HepG2 (cell line): ENCODE data around the gene SLC2A13.

Source experiments
- AHR ChIP-seq: IDR thresholded peaks from 2 replicates; pipeline ENCODE4 v1.6.1; 2018; ENCODE audit warnings: missing genetic modification reagents, missing compliant biosample characterization
- CEBPG ChIP-seq: IDR thresholded peaks from 2 replicates; pipeline ENCODE4 v1.6.1; 2016
- NBN ChIP-seq: fragments of 450-650 bp; conservative IDR thresholded peaks from 2 replicates; pipeline ENCODE4 v1.6.1; 2017
- SAFB2 ChIP-seq: sonication (generic); formaldehyde crosslinking; IDR thresholded peaks from 2 replicates; pipeline ENCODE4 v1.5.1; 2020; ENCODE audit warnings: missing genetic modification reagents, low read depth, mild to moderate bottlenecking, borderline replicate concordance
- TCF7L2 ChIP-seq: IDR thresholded peaks from 2 replicates; pipeline ENCODE4 v1.6.1; 2011; ENCODE audit warnings: mild to moderate bottlenecking, low read depth, low read length, moderate library complexity
- ZNF691 ChIP-seq: sonication (generic); formaldehyde crosslinking; IDR thresholded peaks from 2 replicates; pipeline ENCODE4 v1.4.0; 2020; ENCODE audit warnings: missing genetic modification reagents, low read depth, mild to moderate bottlenecking, borderline replicate concordance
- ZNF878 ChIP-seq: sonication (generic); formaldehyde crosslinking; IDR thresholded peaks from 2 replicates; pipeline ENCODE4 v1.8.1; 2023; ENCODE audit warnings: mild to moderate bottlenecking, missing genetic modification reagents, moderate library complexity
- TF ChIP-seq, protein P1 (sequence below): sonication (generic); formaldehyde crosslinking; IDR thresholded peaks from 2 replicates; pipeline ENCODE4 v1.5.0; 2020; ENCODE audit warnings: mild to moderate bottlenecking, missing genetic modification reagents, moderate library complexity
- TF ChIP-seq, protein P2 (sequence below): sonication (generic); formaldehyde crosslinking; IDR thresholded peaks from 2 replicates; pipeline ENCODE4 v1.5.0; 2020; ENCODE audit warnings: missing genetic modification reagents
- TF ChIP-seq, protein P3 (sequence below): fragments of 450-650 bp; IDR thresholded peaks from 2 replicates; pipeline ENCODE4 v1.6.1; 2016

- TF ChIP-seq, protein P1, sequence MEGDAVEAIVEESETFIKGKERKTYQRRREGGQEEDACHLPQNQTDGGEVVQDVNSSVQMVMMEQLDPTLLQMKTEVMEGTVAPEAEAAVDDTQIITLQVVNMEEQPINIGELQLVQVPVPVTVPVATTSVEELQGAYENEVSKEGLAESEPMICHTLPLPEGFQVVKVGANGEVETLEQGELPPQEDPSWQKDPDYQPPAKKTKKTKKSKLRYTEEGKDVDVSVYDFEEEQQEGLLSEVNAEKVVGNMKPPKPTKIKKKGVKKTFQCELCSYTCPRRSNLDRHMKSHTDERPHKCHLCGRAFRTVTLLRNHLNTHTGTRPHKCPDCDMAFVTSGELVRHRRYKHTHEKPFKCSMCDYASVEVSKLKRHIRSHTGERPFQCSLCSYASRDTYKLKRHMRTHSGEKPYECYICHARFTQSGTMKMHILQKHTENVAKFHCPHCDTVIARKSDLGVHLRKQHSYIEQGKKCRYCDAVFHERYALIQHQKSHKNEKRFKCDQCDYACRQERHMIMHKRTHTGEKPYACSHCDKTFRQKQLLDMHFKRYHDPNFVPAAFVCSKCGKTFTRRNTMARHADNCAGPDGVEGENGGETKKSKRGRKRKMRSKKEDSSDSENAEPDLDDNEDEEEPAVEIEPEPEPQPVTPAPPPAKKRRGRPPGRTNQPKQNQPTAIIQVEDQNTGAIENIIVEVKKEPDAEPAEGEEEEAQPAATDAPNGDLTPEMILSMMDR: no peak
- TF ChIP-seq ZNF691 (CRISPR knock-in tag) (no peak), CEBPG (CRISPR knock-in tag) (no peak), SAFB2 (no peak), NBN (no peak), ZNF878 (CRISPR knock-in tag) (no peak), TCF7L2 (no peak), AHR (CRISPR knock-in tag) (no peak)
- TF ChIP-seq, protein P2, sequence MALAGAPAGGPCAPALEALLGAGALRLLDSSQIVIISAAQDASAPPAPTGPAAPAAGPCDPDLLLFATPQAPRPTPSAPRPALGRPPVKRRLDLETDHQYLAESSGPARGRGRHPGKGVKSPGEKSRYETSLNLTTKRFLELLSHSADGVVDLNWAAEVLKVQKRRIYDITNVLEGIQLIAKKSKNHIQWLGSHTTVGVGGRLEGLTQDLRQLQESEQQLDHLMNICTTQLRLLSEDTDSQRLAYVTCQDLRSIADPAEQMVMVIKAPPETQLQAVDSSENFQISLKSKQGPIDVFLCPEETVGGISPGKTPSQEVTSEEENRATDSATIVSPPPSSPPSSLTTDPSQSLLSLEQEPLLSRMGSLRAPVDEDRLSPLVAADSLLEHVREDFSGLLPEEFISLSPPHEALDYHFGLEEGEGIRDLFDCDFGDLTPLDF: no peak
- TF ChIP-seq, protein P3, sequence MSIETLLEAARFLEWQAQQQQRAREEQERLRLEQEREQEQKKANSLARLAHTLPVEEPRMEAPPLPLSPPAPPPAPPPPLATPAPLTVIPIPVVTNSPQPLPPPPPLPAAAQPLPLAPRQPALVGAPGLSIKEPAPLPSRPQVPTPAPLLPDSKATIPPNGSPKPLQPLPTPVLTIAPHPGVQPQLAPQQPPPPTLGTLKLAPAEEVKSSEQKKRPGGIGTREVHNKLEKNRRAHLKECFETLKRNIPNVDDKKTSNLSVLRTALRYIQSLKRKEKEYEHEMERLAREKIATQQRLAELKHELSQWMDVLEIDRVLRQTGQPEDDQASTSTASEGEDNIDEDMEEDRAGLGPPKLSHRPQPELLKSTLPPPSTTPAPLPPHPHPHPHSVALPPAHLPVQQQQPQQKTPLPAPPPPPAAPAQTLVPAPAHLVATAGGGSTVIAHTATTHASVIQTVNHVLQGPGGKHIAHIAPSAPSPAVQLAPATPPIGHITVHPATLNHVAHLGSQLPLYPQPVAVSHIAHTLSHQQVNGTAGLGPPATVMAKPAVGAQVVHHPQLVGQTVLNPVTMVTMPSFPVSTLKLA: no peak
Measured at GRCh38 chr12:39830852-39831520, 274.9 kb downstream of the SLC2A13 start.
